Tibial nerve (tissue), 4 donors: Measurements from ENCODE around the gene LIN9. TPM values are rescaled to one million over a fixed set of nuclear protein-coding genes. Genes with fewer than 3 reads are reported as not detected.

Source experiments
- DNase-seq, 2 donors: peaks; one replicate each; pipeline ENCODE4 v3.0.0-alpha.2; 2019; ENCODE audit warnings: low spot score in 2 of 2
- H3K27ac ChIP-seq, 4 donors: fragments of 200-600 bp; sonication (generic) in 3 of 4; one replicate each; pipeline ENCODE4 v1.5.1; 2017 to 2019; ENCODE audit warnings: mild to moderate bottlenecking in 1 of 4
- H3K27me3 ChIP-seq, 2 donors: fragments of 200-600 bp; sonication (generic) in 1 of 2; one replicate each; pipeline versions ENCODE4 v1.5.1 to v1.6.0; 2017 to 2019
- H3K36me3 ChIP-seq, 3 donors: fragments of 200-600 bp; sonication (generic); one replicate each; pipeline ENCODE4 v1.5.1; 2018 to 2019
- H3K4me1 ChIP-seq, 4 donors: fragments of 200-600 bp; sonication (generic) in 3 of 4; one replicate each; pipeline ENCODE4 v1.5.1; 2017 to 2019
- H3K4me3 ChIP-seq, 4 donors: fragments of 200-600 bp; sonication (generic) in 3 of 4; one replicate each; pipeline ENCODE4 v1.5.1; 2017 to 2019; ENCODE audit warnings: mild to moderate bottlenecking in 1 of 4, moderate library complexity in 1 of 4
- H3K9me3 ChIP-seq, 4 donors: fragments of 200-600 bp; sonication (generic) in 3 of 4; one replicate each; pipeline ENCODE4 v1.5.1; 2017 to 2019
- EP300 ChIP-seq, 2 donors: sonication (generic); formaldehyde crosslinking; IDR thresholded peaks; one replicate each; pipeline ENCODE4 v1.6.1; 2017; ENCODE audit warnings: antibody characterized with exemption in 2 of 2, mild to moderate bottlenecking in 1 of 2
- POLR2A ChIP-seq, 2 donors: fragments of 450-650 bp; IDR thresholded peaks; one replicate each; pipeline ENCODE4 v1.6.1; 2017; ENCODE audit warnings: antibody characterized with exemption in 2 of 2, mild to moderate bottlenecking in 2 of 2, moderate library complexity in 2 of 2
- WGBS, 2 donors: methylation state at CpG; one replicate each; pipeline ENCODE4 v1.1.5; 2018; 5-methylcytosine and 5-hydroxymethylcytosine counted together
- total RNA-seq, 4 donors: library from RNA; depleted of rRNA; stranded (reverse); fragments of >200 nt; gene quantifications; one replicate each; pipeline ENCODE4 v1.1.0, GENCODE V29; 2016
- TF ChIP-seq, protein P1 (sequence below), 5 experiments: fragments of 200-600 bp in 3 of 5; fragments of 450-650 bp in 2 of 5; sonication (generic) in 3 of 5; IDR thresholded peaks; one replicate each; pipeline ENCODE4 v1.5.1; 2016 to 2019; ENCODE audit warnings: antibody characterized with exemption in 5 of 5, mild to moderate bottlenecking in 3 of 5, moderate library complexity in 2 of 5

The LIN9 gene
- total RNA-seq, 4 donors from 2014 or later, result 1.3 to 2.4 (median 2.2) TPM

GRCh38 chr1:226353698-226354525 lies 44.9 kb upstream of the LIN9 start:
- Histone ChIP-seq H3K4me1 (peaks cover 0 to 17% (median 6%) of the 10 kb centered on the region in 4 donors), H3K27ac (no peak overlapping the region), H3K4me3 (no peak overlapping the region), H3K9me3 (no peaks in the 10 kb centered on the region), H3K36me3 (peaks cover 0 to 27% (median 0%) of the 10 kb centered on the region in 3 donors), H3K27me3 (no peaks in the 10 kb centered on the region)
- no peak for DNase-seq
- TF ChIP-seq POLR2A (IDR thresholded peaks at IDR 0.05) (no peak), EP300 (IDR thresholded peaks at IDR 0.05) (no peak)
- TF ChIP-seq, protein P1, sequence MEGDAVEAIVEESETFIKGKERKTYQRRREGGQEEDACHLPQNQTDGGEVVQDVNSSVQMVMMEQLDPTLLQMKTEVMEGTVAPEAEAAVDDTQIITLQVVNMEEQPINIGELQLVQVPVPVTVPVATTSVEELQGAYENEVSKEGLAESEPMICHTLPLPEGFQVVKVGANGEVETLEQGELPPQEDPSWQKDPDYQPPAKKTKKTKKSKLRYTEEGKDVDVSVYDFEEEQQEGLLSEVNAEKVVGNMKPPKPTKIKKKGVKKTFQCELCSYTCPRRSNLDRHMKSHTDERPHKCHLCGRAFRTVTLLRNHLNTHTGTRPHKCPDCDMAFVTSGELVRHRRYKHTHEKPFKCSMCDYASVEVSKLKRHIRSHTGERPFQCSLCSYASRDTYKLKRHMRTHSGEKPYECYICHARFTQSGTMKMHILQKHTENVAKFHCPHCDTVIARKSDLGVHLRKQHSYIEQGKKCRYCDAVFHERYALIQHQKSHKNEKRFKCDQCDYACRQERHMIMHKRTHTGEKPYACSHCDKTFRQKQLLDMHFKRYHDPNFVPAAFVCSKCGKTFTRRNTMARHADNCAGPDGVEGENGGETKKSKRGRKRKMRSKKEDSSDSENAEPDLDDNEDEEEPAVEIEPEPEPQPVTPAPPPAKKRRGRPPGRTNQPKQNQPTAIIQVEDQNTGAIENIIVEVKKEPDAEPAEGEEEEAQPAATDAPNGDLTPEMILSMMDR (IDR thresholded peaks at IDR 0.05), result no peak
- 64 to 71% methylated on average over 15 of the region's 15 CpGs for WGBS, 2 donors

DNA sequence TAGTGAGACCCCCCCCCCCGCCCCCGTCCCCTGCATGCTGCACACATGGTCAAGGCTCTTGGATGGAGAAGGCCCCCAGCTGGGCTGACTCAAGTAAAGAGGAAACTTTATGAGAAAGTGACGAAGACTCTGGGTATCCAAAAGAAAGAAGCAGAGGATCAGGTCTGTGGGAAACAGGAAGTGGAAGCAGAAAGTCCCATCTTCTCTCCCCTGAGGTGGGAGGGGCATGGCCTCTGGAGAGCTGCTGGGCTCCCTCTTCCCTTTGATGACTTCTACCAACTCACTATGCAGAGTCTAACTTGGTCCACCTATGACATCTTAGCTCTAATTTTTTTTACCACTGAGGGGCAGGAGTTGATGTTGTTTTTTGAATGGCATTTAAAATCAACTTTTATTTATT lies 42.7 kb upstream of the LIN9 start:
- TF ChIP-seq, protein P1 (IDR thresholded peaks at IDR 0.05), result no peak
- TF ChIP-seq POLR2A (IDR thresholded peaks at IDR 0.05) (no peak), EP300 (IDR thresholded peaks at IDR 0.05) (no peak)
- peaks cover 0 to 17% (median 6%) of the 10 kb centered on the region in 4 donors for H3K4me1 ChIP-seq
- peaks cover 0 to 5% (median 0%) of the 10 kb centered on the region in 3 donors for H3K36me3 ChIP-seq
- H3K4me3 ChIP-seq, result no peak overlapping the region
- H3K9me3 ChIP-seq, result no peaks in the 10 kb centered on the region
- H3K27me3 ChIP-seq, result no peaks in the 10 kb centered on the region
- H3K27ac ChIP-seq, result no peak overlapping the region
- DNase-seq, result no peak
- 77 to 80% methylated on average over 3 of the region's 3 CpGs for WGBS, 2 donors

DNA sequence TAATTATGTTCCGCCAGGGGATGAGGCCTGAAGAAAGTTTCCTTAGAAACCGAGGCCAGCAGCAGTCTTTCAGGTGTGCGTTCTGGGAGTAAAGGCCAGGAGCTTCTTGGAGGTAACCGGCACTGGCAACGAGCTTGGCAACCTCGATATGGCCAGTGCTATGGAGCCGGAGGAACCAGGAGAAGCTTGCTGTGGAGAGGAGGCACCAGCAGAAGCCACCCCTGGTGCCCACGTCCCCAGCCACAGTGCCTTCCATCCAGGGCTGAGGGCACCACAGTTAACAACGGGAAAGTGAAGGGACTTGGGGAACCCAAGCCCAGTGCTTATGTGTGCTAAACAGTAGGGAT lies 41.5 kb upstream of the LIN9 start:
- Histone ChIP-seq H3K9me3 (no peaks in the 10 kb centered on the region), H3K4me3 (no peak overlapping the region), H3K36me3 (no peaks in the 10 kb centered on the region), H3K27ac (no peak overlapping the region), H3K27me3 (no peaks in the 10 kb centered on the region), H3K4me1 (peaks cover 0 to 11% (median 3%) of the 10 kb centered on the region in 4 donors)
- 39 to 42% methylated on average over 9 of the region's 9 CpGs for WGBS, 2 donors
- no peak for DNase-seq
- TF ChIP-seq POLR2A (IDR thresholded peaks at IDR 0.05) (no peak), EP300 (IDR thresholded peaks at IDR 0.05) (no peak)
- TF ChIP-seq, protein P1 (IDR thresholded peaks at IDR 0.05), result no peak

GRCh38 chr1:226349801-226350518 lies 41.0 kb upstream of the LIN9 start:
- H3K27ac ChIP-seq, result no peak overlapping the region

More at GRCh38 chr1:226349801-226350518, 41.0 kb upstream of the LIN9 start:
- H3K27me3 ChIP-seq, result no peaks in the 10 kb centered on the region
- 31 to 34% methylated on average over 18 of the region's 18 CpGs for WGBS, 2 donors
- DNase-seq, result no peak
- H3K36me3 ChIP-seq, result no peaks in the 10 kb centered on the region
- TF ChIP-seq EP300 (IDR thresholded peaks at IDR 0.05) (no peak), POLR2A (IDR thresholded peaks at IDR 0.05) (no peak)
- TF ChIP-seq, protein P1 (IDR thresholded peaks at IDR 0.05), result no peak
- H3K9me3 ChIP-seq, result no peaks in the 10 kb centered on the region
- H3K4me3 ChIP-seq, result no peak overlapping the region
- H3K4me1 ChIP-seq, result peaks cover 0 to 11% (median 3%) of the 10 kb centered on the region in 4 donors
